LoVo (cell line): ENCODE data around the gene PER2.
"Not testable (repeated sequence)": the region's sequence is repeated elsewhere in the genome, so short reads cannot be mapped to it uniquely, and the experiment has no call there.

Experiments
- DNase-seq: peaks from one replicate; pipeline ENCODE4 v3.0.0-alpha.2; 2016; ENCODE audit warnings: low spot score

Gene PER2

GRCh38 chr2:238313289-238313990, 25.0 kb upstream of the PER2 start:
- no peak for DNase-seq

GRCh38 chr2:238310721-238311120, 22.3 kb upstream of the PER2 start:
- DNase-seq = not testable (repeated sequence)

DNA sequence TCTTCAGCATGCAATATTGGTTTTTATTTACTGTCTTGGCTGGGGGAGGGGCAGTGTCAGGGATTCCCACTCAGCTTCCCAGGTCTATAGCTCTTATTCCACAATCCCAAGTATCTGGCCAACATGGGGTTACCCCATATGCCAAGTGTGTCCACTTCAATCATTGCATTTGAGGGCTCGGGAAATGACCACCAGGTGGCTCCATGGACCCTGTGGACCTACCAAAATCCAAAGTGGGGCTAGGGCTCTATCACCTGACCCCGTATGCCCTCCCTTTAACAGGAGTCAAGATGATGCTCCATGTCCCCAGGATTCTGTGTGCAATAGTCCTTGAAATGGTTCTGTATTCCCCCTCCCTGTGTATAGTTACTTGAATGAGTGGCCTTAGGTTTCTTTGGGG, 19.8 kb upstream of the PER2 start:
- no peak for DNase-seq

- no peak for DNase-seq
These were observed 18.2 kb upstream of the PER2 start for GRCh38 chr2:238306672-238306998.

DNA sequence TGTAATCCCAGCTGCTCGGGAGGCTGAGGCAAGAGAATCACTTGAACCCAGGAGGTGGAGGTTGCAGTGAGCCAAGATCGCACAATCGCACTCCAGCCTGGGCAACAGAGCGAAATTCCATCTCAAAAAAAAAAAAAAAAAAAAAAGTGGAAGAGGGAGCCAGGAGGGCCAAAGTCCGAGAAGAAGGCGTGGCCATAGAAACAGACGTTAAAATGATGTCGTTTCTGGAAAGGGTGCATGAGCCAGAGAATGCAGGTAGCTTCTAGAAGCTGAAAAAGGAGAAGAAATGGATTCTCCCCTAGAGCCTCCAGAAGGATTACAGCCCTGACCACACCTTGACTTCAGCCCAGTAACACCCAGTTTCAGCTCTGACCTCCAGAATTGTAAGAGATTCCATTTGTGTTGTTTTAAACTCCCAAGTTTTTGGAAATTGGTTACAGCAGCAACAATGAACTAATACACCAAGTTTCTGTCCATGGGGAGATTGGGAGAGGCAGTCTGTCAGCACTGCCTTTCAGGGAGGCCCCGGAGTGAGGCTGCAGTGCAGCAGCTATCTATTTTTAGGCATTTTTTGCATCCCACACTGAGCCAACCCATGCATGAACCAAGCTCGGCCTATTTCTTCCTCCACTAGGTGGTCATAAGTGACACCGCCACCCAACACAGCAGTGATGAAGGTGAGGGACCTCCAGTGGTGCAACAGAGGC, 17.7 kb upstream of the PER2 start:
- peak; percentile 46 for DNase-seq

GRCh38 chr2:238305092-238305862, 16.9 kb upstream of the PER2 start:
- no peak for DNase-seq

DNA sequence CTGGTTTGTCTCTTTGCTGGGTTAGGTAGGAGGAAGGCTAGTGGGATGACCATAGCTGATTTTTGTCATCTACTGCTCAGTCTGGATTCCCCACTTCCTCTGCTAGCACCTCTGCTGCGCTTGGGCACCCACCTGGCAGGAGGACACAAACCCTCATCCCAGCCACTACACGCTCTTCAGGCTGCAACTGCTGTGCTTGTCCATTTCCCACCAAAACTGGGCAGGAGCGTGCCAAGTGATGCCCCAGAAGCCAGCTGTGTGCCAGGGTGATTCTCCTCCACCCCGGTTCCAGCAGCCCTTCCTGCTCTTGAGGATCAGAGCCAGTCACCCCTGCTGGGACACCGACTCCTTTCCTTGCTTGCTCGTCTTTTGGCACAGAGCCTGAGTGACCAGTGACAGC, 15.7 kb upstream of the PER2 start:
- no peak for DNase-seq

GRCh38 chr2:238302751-238303150, 14.3 kb upstream of the PER2 start:
- DNase-seq = no peak

GRCh38 chr2:238302087-238302486, 13.7 kb upstream of the PER2 start:
- no peak for DNase-seq

DNA sequence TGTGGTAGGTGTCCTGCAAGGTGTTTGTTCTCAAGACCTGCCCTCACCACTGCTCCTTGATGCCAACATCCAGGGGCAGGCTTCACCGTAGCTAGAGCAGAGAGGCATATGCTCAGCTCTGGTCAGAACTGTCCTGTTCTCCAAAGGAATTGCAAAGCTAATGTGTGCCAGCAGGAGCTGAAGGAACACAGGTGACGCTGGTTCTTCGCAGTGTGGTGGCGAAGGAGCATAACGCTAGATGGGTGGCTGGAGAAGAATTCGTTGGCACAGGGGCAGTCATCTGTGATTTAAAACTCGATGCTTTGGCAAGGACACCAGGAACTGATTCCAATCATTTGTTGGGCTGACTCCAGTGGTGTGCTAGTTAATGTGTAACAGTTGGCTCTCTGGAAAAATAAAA, 11.4 kb upstream of the PER2 start:
- DNase-seq = peak; percentile 37

DNA sequence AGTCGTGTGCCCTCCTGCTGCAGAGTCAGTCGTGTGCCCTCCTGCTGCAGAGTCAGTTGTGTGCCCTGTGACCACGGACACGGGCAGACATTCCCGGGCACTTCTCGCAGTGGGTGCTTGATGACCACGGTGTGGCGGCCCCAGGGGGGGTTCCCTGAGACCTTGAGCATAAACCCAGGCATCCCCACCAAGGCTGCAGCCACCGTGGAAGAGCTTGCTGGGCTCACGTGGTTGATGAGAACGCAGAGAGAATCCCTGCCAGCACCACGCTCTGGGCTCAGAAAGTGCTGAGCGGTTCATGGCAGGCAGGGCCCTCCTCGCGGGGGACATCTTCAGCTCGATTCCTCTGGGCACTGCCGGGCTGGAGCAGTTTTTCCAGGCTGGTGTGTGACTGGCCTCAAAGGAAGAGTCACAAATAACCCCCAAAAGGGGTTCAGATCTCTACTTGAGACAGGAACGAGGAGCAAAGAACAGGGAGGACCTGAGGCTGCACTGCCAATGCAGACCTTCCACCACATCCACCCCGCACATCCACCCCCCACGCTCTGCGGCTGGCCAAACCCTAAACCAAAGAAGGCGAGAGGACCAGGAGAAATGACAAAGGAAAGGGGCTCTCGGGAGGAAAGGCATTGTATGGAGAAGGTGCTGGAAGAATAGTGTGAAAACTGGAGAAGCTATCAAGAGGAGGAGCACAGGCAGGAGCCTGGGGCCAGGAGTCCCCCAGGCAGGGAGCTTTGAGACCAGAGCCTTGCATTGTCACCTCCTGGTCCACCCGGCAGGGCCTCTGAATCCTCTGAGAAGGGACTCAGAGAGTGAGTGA, 8.4 kb upstream of the PER2 start:
- no peak for DNase-seq

GRCh38 chr2:238295144-238296112, 7.0 kb upstream of the PER2 start:
- DNase-seq = no peak

DNA sequence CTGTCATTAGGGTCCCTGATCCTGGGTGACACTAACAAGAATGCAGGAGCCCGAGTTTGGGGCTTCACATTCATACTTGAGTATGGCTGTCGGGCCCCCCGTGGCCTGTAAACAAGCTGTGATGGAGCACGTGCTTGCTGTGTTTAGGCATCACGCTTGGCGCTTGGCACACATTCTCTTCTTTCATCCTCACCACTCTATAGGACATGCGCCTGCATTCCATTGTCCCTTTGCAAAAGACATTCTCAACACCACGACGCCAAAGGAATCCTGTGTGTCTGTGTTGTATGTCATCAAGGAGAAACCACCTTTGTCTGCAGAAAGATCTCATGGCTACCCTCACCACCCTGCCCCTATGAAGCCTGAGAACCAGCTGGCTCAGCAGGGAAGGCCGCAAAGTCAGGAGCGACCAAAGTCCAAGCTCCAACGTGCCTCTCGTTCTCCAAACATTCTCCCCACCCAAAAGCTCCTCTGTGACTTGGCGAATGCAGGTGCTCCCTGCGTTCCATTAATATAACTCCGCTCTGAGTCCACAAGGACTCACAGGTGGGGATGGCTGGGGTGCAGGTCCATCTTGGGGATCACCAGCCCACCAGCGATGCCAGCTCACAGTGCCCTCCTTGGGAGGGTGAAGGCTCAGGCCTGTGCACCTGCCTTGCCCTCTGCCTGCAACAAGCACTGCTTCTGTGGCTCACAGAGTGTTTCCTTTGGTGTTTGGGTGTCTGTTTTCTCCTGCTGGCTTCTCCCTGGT, 6.2 kb upstream of the PER2 start:
- peak; percentile 67 for DNase-seq

DNA sequence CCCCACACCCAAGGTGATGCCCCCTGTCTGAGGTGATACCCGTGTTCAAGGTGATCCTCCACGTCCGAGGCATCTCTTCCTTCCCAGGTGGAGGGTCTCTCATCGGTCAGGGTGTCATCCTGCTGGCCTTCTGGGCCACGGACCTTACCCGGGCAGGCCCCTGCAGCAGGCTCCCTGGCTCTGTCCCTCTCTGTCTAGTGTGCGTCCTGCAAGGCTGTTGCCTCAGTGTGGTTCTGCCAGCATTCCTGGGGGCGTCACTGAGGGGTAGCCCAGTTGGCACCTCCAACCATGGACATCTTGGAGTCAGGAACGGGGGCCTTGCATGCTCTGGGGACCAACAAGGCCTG, 5.6 kb upstream of the PER2 start:
- no peak for DNase-seq

- DNase-seq = no peak
These were observed 3.3 kb upstream of the PER2 start for GRCh38 chr2:238291550-238292281.

- DNase-seq = no peak
These were observed 2.5 kb upstream of the PER2 start for GRCh38 chr2:238290715-238291549.

DNA sequence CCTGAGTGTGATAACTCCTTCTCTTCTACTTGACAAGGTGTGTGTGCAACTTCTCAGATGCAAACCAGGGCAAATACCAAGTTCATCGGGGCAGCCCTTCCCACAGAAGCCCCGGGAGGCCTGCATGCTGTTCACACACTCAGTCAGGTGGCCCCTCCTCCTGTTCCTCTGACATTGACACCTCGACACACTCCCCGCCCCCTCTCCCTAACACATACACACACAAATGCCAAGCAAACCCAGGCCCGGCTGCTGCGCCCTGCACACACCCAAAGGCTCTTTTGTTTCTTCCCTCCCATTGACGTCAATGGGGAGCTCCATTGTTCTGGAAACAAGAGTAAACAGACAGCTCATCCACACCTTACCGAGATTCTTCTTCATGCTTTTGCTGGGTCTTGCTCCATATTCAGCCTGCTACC, 1.7 kb upstream of the PER2 start:
- peak; percentile 78 for DNase-seq

DNA sequence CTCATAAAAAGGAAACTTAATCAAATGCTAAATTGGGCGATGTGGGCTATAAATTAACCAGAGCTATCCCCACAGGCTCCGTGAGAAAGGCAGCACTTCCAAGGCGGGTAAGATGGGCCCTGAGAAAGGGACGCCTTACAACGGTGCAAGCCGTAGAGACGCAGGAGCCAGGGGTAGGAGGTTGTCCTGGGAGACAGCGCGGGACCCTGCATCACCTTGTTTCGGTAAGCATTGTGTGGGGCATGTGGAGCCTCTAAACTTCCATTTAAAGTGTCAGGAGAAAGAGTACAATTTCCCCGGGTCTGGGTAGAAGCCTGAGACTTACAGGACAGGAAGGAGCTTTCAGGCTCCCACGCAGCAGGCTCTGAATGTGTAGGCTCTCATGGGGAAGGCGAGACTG, 1.2 kb upstream of the PER2 start:
- no peak for DNase-seq
